Measurements from ENCODE around the gene COMMD3.
A peak's percentile ranks its signal among the peaks of the same experiment; 100 is the strongest.

COMMD3 gene

DNA sequence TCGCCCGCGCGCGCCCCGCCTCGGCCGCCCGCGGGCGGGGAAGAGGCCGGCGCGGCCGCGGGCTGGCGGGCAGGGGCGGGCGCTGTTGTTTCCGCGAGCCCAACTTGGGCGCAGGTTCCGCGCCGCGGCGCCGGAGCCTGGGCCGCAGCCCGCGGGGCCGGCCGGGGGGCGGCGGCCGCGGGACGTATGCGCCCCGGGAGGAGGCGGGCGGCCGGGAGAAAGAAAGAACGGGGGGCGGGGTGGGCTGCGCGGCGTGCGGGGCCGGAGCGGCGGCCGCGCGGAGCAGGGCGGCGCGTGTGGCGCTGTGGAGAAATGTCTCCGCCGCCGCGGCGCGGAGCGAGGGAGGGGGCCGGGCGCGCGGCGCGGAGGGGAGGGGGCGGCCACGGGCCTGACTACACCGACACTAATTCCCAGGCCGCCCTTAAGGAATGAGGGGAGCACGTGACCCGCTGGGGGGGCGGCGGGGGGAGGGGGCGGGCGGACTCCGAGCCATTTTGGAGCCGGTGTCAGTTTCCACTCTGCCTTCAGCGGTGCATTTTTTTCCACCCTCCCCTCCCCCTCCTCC, 4.5 kb downstream of the COMMD3 start, which contains the start of gene BMI1:
Gene BMI1 (plus strand): TSS at position 509 of the 565 bp plus-strand sequence. CDS start 5,351 bp downstream, outside the sequence.
- DNase-seq: peak in 1 of 2 experiments; percentile 9

DNA sequence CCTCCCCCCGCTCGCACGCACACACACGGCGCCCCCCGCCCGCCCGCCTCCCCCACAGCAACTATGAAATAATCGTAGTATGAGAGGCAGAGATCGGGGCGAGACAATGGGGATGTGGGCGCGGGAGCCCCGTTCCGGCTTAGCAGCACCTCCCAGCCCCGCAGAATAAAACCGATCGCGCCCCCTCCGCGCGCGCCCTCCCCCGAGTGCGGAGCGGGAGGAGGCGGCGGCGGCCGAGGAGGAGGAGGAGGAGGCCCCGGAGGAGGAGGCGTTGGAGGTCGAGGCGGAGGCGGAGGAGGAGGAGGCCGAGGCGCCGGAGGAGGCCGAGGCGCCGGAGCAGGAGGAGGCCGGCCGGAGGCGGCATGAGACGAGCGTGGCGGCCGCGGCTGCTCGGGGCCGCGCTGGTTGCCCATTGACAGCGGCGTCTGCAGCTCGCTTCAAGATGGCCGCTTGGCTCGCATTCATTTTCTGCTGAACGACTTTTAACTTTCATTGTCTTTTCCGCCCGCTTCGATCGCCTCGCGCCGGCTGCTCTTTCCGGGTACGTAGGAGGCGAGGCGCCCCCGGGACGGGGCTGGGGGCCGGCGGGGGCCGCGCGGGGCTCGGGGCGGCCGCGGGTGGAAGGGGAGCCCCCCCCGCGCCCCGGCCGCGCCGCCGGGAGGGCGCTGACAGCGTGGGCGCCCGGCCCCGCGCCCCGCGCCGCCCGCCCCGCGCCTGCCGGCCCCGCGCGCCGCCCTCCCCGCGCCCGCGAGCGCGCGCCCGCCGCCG, 5.2 kb downstream of the COMMD3 start:
- DNase-seq: no peak

GRCh38 chr10:22321924-22322640, 5.9 kb downstream of the COMMD3 start:
- no peak for DNase-seq

DNA sequence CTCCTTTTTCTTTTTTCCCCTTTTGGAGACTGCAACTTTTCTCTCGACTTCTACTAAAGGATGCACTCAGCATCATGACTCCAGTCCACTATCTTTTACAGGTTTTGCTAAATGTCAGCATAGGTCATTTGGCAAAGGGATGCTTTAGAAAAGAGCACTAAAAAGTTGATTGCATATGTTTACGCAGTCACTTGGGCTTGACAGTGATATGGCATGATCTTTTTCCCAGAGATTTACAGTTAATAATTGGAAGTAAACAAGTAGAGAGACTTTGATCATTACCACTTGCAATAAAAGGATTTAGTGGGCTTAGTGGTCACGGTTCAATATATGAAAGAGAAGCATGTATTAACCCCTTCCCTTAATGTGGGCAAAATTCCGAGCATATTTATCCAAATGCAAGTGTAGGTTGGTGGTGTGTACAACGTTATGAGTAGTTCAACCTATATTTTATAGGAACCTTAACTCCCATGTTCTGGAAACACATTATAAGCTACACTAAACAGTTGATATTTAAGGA, 6.5 kb downstream of the COMMD3 start:
- DNase-seq: no peak

DNA sequence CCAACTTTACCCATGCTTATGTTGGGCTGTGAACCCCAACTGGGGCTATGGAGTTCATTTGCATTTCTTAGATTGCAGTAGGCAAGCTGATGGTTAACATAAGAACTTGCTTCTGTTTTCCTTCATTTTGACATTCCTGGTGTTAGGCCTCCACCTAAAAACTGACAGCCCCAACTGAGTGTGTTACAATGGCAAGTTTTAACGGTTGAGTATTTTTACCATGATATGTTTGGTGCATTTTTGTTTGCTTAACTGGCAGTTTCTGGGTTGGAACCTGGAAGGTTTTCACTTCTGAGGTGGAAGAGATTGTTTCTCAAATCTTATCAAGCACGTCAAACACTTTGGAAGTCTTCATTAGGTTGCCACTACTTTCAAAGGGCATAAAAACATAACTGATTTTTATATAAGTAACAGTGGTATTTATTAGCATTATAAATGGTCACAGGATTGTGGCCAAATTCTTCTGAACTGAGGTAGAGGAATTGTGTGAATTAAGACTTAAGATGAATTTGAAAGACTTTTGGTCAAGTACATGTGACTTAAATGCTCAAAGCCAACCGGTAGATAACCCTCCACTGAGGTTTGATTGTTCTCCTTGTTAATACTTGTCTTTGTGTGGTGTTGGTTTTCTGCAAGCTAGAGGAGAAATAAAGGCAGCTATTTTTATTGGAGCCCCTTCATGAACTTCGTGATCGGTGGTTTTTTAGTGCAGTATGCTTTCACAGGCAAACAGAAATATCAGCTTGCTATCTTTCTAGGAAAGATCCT, 7.5 kb downstream of the COMMD3 start:
- no peak for DNase-seq

GRCh38 chr10:22324413-22324812, 8.2 kb downstream of the COMMD3 start:
- DNase-seq: no peak

DNA sequence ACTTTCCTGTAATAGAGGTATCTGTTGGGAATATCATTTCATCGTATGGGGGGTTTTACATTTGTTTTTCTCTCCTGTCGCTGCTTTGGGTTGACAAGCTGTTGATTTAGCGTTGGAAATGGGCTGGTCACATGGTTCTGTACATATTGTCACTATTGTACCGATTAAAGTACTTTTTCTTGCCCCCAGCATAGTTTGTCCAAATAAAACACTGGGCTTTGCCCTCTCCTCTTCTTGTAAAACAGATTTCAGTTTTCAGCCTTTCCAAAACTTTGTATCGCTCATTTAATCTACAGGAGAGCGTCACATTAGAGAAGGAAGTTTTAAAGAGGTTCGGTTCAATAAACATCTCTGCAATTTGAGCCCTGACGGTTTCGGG, 8.7 kb downstream of the COMMD3 start:
- no peak for DNase-seq

GRCh38 chr10:22325272-22326144, 9.3 kb downstream of the COMMD3 start:
- no peak for DNase-seq

- no peak for DNase-seq
These were observed 10.0 kb downstream of the COMMD3 start for GRCh38 chr10:22326145-22326702.

GRCh38 chr10:22329150-22329549, 13.0 kb downstream of the COMMD3 start:
- no peak for DNase-seq

DNA sequence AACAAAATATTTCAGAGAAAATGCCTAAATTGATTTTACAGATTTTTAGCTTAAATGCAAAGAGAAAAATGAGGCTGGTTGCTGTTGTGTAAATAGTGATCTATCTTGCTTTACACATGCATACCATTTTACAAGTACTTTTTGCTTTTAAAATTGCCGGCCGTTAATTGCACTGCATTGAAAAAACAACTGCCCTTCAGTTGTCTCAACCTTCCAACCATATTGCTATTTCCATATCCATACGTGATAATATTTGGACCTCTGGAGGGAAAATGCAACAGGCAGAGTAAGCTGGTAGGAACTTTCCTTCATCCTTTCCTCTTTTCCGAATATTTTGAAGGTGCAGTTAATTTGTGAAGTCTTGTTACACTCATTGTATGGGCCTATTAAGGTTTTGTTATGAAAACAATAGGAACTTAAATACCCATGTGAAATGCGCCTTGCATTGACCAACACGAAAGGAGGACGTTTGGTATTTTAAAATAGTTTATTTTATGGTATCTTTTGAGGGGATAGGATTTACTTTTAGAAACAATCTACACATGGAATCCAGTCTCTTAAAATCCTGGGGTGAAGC, 16.0 kb downstream of the COMMD3 start:
- DNase-seq: no peak

GRCh38 chr10:22333167-22333974, 17.2 kb downstream of the COMMD3 start:
- no peak for DNase-seq

DNA sequence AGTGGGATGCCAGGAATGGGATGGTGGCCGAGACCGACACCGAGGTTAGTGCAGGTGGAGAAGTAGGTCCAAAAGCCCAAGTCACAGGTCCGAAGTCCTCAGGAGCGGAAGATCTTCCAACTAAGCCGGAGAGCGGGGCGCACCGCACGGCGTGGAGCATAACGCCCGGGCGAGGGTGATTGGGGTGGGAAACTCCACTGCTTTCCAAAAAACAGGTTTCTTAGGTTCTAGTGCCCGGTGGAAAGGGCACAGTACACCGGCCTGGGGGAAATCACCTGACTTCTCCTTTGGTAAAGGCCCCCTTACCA, 17.7 kb downstream of the COMMD3 start:
- DNase-seq: no peak

- DNase-seq: no peak
These were observed 18.4 kb downstream of the COMMD3 start for GRCh38 chr10:22334414-22335172.

DNA sequence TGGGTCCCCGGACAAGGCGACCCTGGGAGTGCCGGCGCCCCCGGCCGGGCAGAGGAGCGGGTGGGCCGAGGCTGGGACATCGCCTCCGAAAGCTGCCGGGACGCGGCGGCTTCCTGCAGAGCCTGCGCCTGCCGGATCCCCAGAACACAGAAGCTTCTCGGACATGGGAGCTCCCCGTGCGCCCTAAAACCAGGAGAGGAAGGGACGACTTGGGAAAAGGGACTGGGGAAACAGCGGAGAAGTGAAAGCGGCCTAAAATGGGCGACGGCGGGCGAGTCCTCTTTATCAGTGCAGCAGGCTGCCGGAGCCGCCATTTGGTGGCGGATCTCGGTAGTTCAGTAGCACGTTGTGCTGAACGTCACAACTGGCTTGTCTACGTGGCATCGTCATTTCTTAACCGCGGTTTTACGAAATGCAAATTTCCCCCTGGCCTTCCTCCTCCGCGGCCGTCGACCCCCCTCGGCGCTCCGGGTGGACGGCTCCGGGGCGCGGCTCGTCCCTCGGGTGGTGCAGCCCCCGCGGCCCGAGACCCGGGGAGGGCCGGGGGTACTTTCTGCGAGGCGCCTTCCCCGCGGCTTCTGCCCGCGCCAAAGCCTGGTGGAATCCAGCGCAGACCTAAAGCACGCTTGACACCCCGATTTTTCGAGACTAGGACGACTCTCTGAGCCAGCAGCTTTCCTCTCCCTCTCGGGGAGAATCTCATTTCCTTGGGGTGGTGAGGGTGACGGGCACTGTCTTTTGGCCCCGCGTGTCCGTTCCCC, 19.2 kb downstream of the COMMD3 start:
- DNase-seq: no peak

DNA sequence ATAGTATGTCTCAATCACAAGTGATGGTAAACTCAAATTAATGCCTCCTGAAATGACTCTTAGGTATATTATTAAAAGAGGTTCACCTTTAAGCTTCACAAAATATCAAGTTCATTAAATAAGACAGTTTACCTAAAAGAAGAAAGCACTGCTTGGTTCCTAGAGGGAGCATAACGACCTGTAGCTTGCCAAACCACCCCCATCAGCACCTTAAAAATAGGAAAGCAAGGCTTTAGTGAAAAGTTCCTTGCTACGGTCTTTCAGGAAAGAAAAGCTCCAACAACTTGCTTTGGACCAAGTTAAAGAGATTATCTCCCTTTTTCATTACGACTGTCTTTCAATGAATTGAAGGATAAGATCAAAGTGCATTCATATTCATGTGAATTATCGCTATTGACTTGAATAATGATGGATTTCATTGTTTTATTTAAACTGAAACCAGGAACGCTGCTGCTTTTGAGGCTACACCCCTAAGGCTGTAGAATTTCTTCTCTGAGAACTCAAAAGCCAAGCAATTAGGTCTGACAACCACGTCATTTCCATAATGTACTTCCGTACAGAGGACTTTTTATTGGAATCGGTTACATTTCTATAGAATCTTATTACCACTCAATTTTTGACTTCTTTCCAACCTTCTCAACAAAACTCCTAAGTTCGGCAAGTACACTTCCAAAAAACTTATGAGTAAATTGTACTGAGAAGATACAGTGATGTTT, 22.2 kb downstream of the COMMD3 start:
- no peak for DNase-seq

DNA sequence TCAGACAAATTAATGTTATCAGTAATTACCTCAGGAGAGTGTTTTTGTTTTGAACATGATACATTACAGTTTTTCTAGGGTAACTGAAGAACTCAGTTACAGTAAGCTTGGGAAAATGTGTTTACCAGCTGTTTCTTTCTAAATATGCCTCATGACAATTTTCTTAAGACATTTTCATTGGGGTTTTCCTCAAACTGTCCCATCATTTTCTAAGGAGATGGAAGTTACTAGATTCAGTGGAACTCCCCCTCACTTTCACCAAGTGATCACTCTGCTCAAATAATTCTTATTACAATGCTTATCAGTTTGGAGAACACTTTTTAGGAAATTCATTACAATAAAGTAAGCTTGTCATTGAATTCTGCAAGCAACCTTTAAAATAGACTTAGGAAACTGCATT, 22.7 kb downstream of the COMMD3 start:
- DNase-seq: no peak

DNA sequence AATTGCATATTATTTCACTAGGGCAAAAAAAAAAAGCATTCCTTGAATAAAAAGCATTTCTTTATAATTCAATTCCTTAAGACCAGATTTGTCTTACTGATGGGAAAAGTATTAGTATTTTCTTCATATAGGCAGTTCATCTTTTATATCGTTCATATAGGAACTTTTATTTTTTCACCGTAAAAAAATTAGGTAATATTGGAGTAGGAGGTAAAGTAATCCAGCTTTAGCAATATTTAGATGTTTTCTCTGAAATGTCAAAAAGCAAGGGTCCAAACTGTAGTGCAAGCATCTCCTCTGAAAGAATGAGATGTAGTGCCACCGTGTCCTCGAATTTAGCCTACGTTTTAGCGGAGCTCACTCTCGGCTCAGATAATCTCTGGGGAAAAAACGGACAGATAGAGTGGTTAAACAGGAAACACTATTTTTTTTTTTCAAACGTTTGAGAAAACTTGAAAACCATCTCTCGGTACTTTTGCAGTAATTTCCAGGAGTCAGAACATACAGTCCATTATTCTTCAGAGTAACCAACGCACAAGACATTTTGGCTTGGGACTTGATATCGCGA, 23.7 kb downstream of the COMMD3 start:
- no peak for DNase-seq

Data from cerebellar nuclear complex (tissue), 1 donor.